Muscle of leg (tissue), 11 donors: ENCODE measurements around the gene TNK1. TPM values are rescaled to one million over a fixed set of nuclear protein-coding genes. Genes with fewer than 3 reads are reported as not detected.

Experiments used
- DNase-seq: peaks from one replicate; pipeline ENCODE4 v3.0.0; 2013
- H3K27ac ChIP-seq: one replicate; pipeline ENCODE4 v1.5.1; 2013; ENCODE audit warnings: mild to moderate bottlenecking, low read length, control low read depth
- H3K27me3 ChIP-seq: one replicate; pipeline ENCODE4 v1.6.1; 2013; ENCODE audit warnings: low read length; ENCODE audit not compliant: control insufficient read depth, insufficient read depth
- H3K36me3 ChIP-seq: one replicate; pipeline ENCODE4 v1.6.1; 2013; ENCODE audit warnings: low read length; ENCODE audit not compliant: control insufficient read depth, insufficient read depth
- H3K4me1 ChIP-seq: one replicate; pipeline ENCODE4 v1.6.1; 2013; ENCODE audit warnings: low read length; ENCODE audit not compliant: control insufficient read depth, insufficient read depth
- H3K4me3 ChIP-seq: one replicate; pipeline ENCODE4 v1.5.1; 2013; ENCODE audit warnings: low read length, control low read depth
- H3K9me3 ChIP-seq: replicated peaks from 2 replicates; pipeline ENCODE4 v1.6.1; 2013; ENCODE audit warnings: low read depth, low read length; ENCODE audit not compliant: control insufficient read depth
- WGBS: methylation state at CpG from one replicate; pipeline ENCODE4 v1.1.5; 2013; ENCODE audit warnings: missing lambda C conversion rate; ENCODE audit not compliant: insufficient coverage; 5-methylcytosine and 5-hydroxymethylcytosine counted together
- polyA plus RNA-seq, 8 donors: library from polyadenylated mRNA; unstranded; fragments of 120-200 nt; gene quantifications; one replicate each; pipeline versions ENCODE4 v1.2.1 to v1.2.3, GENCODE V29; 2013; ENCODE audit warnings: inconsistent platforms in 1 of 8, low replicate concordance in 1 of 8; ENCODE audit not compliant: insufficient read length in 8 of 8, insufficient read depth in 1 of 8
- total RNA-seq: library from RNA; stranded (reverse); fragments of 120-200 nt; gene quantifications from one replicate; pipeline ENCODE4 v1.2.4, GENCODE V29; 2013

The TNK1 gene
- total and polyA plus RNA-seq, 9 donors, result 0.23 to 1.3 (median 0.56) TPM

DNA sequence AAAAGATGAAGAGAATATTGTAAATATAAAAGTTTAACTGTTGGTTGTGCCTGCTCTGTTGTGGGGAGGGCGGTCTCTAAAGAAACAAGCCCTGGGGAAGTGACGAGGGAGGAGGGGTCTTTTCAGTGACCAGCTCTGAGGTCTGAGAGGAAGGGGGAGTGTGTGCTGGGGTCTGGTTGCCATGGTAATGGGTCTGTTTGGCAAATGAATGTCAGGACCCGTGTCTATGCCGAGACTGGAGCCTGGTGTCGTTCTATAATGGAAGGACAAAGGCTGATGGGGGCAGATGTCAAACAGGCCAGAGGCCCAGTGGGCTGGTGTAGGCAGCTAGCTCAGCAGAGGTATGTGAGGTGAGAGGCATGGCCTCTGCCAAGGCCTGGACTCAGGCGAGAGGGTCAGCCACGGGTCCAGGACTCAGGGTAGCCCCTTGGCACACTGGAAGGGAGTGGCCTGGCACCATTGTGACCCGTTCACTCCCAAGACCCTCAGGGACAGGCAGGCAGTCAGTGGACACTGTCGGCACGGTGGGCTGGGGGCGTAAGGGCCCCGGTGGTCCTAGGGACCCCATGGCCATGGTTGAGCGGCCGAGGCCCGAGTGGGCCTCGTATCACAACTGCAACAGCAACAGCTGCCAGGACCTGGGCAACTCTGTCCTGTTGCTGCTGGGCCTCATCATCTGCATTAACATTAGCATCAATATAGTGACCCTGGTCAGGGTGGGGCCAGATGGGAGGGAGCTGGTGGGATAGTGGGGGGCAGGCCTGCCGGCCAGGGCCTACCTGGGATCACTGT lies 39.1 kb downstream of the TNK1 start, which contains the start of gene SPEM1:
TSS of gene SPEM1 (plus strand) at position 506 of the 792 bp plus-strand sequence. CDS start at position 567, 61 bp downstream.
- Histone ChIP-seq H3K4me3 (no peak within 1 kb of the TSS), H3K36me3 (peaks cover 12% of the 10 kb centered on the region), H3K4me1 (no peaks in the 10 kb centered on the region), H3K9me3 (no peaks in the 10 kb centered on the region), H3K27me3 (no peaks in the 10 kb centered on the region), H3K27ac (no peak within 1 kb of the TSS)
- WGBS, result 66% methylated on average over 15 of the region's 17 CpGs
- DNase-seq, result no peak

DNA sequence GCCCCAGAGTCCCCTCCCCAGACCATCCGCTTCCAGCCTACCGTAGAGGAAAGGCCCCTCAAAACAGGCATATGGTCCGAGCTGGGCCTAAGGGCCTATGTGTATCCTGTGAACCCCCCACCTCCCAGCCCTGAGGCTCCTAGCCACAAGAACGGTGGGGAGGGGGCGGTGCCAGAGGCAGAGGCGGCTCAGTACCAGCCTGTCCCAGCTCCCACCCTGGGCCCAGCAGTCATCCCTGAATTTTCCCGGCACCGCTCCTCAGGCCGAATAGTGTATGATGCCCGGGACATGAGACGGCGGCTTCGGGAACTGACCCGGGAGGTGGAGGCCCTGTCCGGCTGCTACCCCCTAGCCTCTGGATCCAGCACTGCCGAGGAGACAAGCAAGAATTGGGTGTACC lies 40.3 kb downstream of the TNK1 start:
- whole genome bisulfite sequencing, result 84% methylated on average over 14 of the region's 16 CpGs
- H3K27ac ChIP-seq, result no peak overlapping the region
- no peaks in the 10 kb centered on the region for H3K9me3 ChIP-seq

GRCh38 chr17:7423679-7424078 lies 42.8 kb downstream of the TNK1 start:
- no peaks in the 10 kb centered on the region for H3K27me3 ChIP-seq
- no peak overlapping the region for H3K4me3 ChIP-seq
- no peaks in the 10 kb centered on the region for H3K9me3 ChIP-seq
- H3K36me3 ChIP-seq, result no peaks in the 10 kb centered on the region
- H3K27ac ChIP-seq, result no peak overlapping the region
- no peaks in the 10 kb centered on the region for H3K4me1 ChIP-seq
- no peak for DNase-seq
- WGBS, result 20% methylated on average over 1 of the region's 4 CpGs

More for the DNA sequence above, 40.3 kb downstream of the TNK1 start:
- Histone ChIP-seq H3K4me1 (no peaks in the 10 kb centered on the region), H3K4me3 (no peak overlapping the region), H3K27me3 (no peaks in the 10 kb centered on the region), H3K36me3 (peaks cover 4% of the 10 kb centered on the region)
- DNase-seq, result no peak

DNA sequence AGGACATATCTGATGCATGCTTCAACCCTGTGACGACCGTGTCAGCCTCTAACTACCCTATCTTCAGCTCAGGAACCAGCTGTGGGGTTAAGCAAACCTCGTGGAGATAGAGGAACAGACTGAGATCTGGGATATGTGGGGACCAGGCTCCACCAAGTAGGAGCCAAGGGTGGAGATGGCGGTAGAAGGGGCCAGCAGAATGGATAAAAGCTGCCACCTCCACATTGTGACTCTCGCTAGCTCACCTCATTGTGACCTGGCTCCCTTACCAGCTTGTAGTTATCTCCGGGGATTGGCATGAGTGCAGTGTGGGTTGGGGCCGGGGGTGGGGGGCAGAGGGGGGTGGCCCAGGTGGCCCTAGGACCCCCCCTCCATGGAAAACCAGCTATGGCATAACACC lies 44.4 kb downstream of the TNK1 start, which contains the start of gene SPEM2:
TSS of gene SPEM2 (plus strand) at position 301 of the 400 bp plus-strand sequence. CDS start at position 374, 73 bp downstream.
- no peaks in the 10 kb centered on the region for H3K4me1 ChIP-seq
- no peaks in the 10 kb centered on the region for H3K36me3 ChIP-seq
- no CpG with 5 or more reads among the region's 7 CpGs for WGBS

DNA sequence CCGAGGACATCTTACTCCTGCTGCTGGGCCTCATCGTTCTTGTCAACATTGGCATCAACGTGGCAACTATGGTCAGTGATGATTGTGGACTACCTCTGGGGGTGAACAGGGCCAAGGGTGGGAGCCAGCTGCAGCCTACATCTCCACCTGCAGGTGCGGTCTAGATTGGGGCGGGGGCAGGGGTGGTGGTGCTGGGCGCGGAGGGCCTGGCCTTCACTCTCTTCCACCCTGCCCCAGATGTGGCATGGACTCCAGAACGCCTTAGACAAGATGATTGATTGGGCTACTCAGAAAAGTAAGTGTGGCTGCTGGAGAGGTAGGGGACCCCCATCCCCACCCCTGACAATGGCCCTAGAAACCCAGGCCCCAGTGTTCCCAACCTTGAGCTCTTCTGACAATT lies 44.9 kb downstream of the TNK1 start:
- no peaks in the 10 kb centered on the region for H3K27me3 ChIP-seq
- H3K27ac ChIP-seq, result no peak overlapping the region
- DNase-seq, result no peak
- 95% methylated on average over 3 of the region's 8 CpGs for WGBS
- no peaks in the 10 kb centered on the region for H3K9me3 ChIP-seq
- H3K4me1 ChIP-seq, result no peaks in the 10 kb centered on the region
- H3K36me3 ChIP-seq, result no peaks in the 10 kb centered on the region
- H3K4me3 ChIP-seq, result no peak overlapping the region

More for the DNA sequence above, 44.4 kb downstream of the TNK1 start, which contains the start of gene SPEM2:
- no peak within 1 kb of the TSS for H3K4me3 ChIP-seq
- no peaks in the 10 kb centered on the region for H3K9me3 ChIP-seq
- DNase-seq, result no peak
- no peak within 1 kb of the TSS for H3K27ac ChIP-seq
- H3K27me3 ChIP-seq, result no peaks in the 10 kb centered on the region

DNA sequence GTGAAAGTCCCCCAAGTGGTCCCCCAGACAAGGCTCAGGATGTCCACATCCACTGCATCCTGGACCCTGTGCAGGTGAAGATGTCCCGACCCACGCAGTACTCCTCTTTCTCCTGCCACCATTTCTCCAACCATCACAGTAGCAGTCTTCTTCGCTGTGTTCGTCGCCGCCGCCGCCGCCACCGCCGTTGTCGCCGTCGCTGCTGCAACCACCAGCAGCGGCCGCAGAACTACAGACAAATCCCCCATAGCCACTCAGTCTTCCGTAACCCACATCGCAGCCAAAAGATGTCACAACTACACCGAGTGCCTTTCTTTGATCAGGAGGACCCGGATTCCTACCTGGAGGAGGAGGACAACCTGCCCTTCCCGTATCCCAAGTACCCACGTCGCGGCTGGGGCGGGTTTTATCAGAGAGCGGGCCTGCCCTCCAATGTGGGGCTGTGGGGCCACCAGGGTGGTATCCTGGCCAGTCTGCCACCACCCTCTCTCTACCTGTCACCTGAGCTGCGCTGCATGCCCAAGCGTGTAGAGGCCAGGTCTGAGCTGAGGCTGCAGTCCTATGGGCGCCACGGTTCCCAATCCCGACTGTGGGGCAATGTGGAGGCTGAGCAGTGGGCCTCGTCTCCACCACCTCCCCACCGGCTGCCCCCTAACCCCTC lies 45.4 kb downstream of the TNK1 start:
- no peaks in the 10 kb centered on the region for H3K9me3 ChIP-seq
- DNase-seq, result no peak
- H3K4me3 ChIP-seq, result no peak overlapping the region
- no peaks in the 10 kb centered on the region for H3K36me3 ChIP-seq
- H3K27me3 ChIP-seq, result no peaks in the 10 kb centered on the region
- no peak overlapping the region for H3K27ac ChIP-seq
- H3K4me1 ChIP-seq, result no peaks in the 10 kb centered on the region
- WGBS, result 90% methylated on average over 24 of the region's 33 CpGs

- Histone ChIP-seq H3K4me3 (no peak overlapping the region), H3K4me1 (no peaks in the 10 kb centered on the region), H3K9me3 (no peaks in the 10 kb centered on the region), H3K36me3 (no peaks in the 10 kb centered on the region), H3K27ac (no peak overlapping the region), H3K27me3 (no peaks in the 10 kb centered on the region)
- DNase-seq, result no peak
- WGBS, result 88% methylated on average over 27 of the region's 29 CpGs
Measured at GRCh38 chr17:7426896-7427489, 46.1 kb downstream of the TNK1 start.

GRCh38 chr17:7427549-7427948 lies 46.7 kb downstream of the TNK1 start:
- Histone ChIP-seq H3K27me3 (no peaks in the 10 kb centered on the region), H3K36me3 (no peaks in the 10 kb centered on the region), H3K9me3 (no peaks in the 10 kb centered on the region), H3K27ac (no peak overlapping the region), H3K4me1 (no peaks in the 10 kb centered on the region), H3K4me3 (no peak overlapping the region)
- no peak for DNase-seq
- WGBS, result 89% methylated on average over 1 of the region's 7 CpGs

GRCh38 chr17:7428557-7428956 lies 47.7 kb downstream of the TNK1 start, which contains the start of gene SPEM3:
Gene SPEM3 (plus strand): TSS chr17:7428857. CDS start chr17:7428903, 46 bp downstream.
- 75% methylated on average over 5 of the region's 5 CpGs for WGBS
- no peak for DNase-seq
- no peaks in the 10 kb centered on the region for H3K9me3 ChIP-seq

DNA sequence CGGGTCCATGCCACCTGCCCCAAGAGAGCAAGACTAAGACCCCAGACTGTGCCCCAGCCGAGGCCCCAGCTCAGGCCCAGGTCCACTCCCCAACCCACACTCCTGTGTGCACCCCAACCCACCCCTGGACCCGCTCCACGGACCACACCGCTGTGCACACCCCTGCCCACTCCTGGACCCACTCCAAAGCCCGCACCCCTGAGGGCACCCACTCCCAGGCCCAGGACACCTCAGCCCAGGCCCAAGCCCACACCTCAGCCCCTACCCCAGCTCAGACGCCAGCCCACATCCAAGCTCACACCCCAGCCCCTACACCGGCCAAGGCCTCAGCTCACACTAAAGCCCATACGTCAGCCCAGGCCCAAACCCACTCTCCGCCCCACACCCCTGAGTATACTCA lies 48.8 kb downstream of the TNK1 start:
- WGBS, result 89% methylated on average over 10 of the region's 10 CpGs
- Histone ChIP-seq H3K4me1 (no peaks in the 10 kb centered on the region), H3K27ac (no peak overlapping the region), H3K4me3 (no peak overlapping the region), H3K9me3 (no peaks in the 10 kb centered on the region), H3K36me3 (no peaks in the 10 kb centered on the region), H3K27me3 (no peaks in the 10 kb centered on the region)
- DNase-seq, result no peak

More at GRCh38 chr17:7428557-7428956, 47.7 kb downstream of the TNK1 start, which contains the start of gene SPEM3:
- H3K36me3 ChIP-seq, result no peaks in the 10 kb centered on the region
- H3K27me3 ChIP-seq, result no peaks in the 10 kb centered on the region
- H3K4me1 ChIP-seq, result no peaks in the 10 kb centered on the region
- no peak within 1 kb of the TSS for H3K4me3 ChIP-seq
- no peak within 1 kb of the TSS for H3K27ac ChIP-seq
